ENCODE data around the gene DNAAF5.
"Not testable (repeated sequence)": the region's sequence is repeated elsewhere in the genome, so short reads cannot be mapped to it uniquely, and the experiment has no call there.

The DNAAF5 gene

DNA sequence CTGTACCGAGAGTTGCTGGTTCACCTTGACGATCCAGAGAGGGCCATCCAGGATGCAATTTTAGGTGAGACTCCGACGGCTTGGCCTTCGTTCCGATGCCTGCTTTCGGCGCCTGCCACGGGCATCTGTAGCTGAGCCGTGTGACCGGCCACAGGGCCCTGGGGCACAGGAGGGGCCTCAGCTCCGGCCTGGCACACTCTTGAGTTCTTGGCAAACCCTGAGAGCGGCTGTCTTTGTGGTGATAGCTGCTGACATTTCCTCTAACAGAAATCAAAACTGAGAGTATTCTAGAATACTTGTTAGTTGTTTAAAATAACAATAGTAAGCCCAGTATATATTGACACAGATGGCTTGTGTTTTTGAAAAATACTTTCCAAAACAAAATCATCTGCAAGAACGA, 53.6 kb downstream of the DNAAF5 start:
- in situ Hi-C loops (cut with MboI; ENCODE audit: low sequenced_read_pairs): no loop called here

GRCh38 chr7:780516-780915, 54.0 kb downstream of the DNAAF5 start:
- in situ Hi-C loops (cut with MboI; ENCODE audit: low sequenced_read_pairs): no loop called here

GRCh38 chr7:781186-781849, 54.8 kb downstream of the DNAAF5 start:
- in situ Hi-C loops (cut with MboI; ENCODE audit: low sequenced_read_pairs): no loop called here

DNA sequence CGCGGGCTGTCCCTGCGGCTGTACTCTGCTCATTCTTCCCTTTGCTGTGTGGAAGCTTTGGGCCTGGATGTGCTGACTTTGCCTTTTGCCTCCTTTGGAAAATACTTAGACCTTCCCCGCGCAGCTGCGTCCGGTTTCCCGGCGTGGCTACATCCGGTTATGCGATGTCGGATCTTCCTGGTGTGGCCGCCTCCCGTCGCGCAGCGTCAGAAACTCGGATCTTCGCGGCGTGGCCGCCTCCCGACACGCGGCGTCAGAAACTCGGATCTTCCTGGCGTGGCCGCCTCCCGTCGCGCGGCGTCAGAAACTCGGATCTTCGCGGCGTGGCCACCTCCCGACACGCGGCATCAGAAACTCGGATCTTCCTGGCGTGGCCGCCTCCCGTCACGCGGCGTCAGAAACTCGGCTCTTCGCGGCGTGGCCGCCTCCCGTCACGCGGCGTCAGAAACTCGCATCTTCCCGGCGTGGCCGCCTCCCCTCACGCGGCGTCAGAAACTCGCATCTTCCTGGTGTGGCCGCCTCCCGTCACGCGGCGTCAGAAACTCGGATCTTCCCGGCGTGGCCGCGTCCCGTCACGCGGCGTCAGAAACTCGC, 55.5 kb downstream of the DNAAF5 start:
- in situ Hi-C loops (cut with MboI; ENCODE audit: low sequenced_read_pairs): no loop called here

DNA sequence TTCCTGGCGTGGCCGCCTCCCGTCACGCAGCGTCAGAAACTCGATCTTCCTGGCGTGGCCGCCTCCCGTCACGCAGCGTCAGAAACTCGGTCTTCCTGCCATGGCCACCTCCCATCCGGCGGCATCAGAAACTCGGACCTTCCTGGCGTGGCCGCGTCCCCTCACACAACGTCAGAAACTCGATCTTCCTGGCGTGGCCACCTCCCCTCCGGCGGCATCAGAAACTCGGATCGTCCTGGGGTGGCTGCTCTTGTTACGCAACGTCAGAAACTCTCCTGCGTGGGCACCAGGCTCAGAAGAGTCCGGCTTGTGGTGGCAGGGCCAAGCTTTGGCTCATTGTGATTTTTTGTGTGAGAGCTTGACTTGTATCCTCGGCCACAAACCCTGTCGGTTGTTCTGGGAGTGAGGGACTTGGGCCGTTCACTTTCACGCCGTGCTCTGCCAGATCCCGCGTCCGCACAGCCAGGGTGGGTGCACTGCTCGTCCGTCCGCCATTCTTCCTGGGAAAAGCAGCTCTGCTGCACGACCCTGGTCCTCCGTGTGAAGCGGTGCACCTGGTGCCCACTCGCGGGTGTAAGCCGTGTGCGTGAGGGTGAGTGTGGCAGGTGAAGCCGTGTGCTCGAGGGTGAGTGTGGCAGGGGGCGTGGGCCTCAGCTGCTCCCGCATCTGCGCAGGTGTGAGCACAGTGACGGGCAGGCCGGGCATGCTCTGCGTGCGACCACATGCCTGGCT, 56.4 kb downstream of the DNAAF5 start:
- in situ Hi-C loops (cut with MboI; ENCODE audit: low sequenced_read_pairs): no loop called here

DNA sequence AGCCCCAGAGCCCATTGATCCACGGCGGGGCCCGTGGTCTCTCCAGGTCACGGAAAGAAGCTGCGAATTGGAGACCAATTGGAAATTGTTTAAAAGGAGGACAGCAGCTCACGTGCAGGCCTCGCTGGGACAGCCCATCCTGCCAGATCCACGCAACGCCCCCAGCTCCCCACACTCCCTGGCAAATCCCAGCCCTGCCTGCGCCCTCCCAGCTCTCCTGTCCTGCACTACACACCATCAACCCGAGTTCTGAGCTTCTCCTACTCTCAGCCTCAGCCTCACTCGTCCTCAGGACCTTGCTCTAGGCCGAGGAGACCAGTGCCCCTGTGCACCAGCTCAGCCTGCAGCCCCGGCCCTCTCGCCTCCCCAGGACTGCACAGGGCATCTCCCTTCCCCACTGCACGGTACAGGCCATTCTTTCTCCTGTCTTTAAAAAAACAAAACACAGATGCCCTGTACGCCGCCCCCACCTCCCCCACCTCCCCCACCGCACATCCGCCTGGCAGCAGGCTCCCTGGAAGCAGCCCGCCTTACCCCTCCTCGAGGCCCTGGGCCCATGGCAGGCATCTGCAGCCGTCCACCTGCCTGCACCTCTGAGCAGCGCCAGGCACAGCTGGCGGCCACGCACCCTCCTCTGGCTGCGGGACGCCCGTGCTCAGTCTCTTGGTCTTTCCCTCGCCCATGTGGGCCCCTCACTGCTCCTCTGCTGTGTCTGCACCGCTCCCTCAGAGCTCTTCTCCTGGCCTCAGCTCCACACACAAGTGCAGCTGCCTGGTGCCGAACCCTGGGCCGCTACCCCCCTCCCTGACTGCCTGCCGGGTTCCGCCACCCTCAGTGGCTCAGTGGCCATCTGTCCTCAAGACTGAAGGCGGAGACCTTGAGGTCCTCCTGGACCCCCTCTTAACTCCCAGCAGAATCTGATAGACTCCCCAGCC, 57.3 kb downstream of the DNAAF5 start:
- in situ Hi-C loops (cut with MboI; ENCODE audit: low sequenced_read_pairs): no loop called here

GRCh38 chr7:784971-785370, 58.5 kb downstream of the DNAAF5 start:
- in situ Hi-C loops (cut with MboI; ENCODE audit: low sequenced_read_pairs): no loop called here

DNA sequence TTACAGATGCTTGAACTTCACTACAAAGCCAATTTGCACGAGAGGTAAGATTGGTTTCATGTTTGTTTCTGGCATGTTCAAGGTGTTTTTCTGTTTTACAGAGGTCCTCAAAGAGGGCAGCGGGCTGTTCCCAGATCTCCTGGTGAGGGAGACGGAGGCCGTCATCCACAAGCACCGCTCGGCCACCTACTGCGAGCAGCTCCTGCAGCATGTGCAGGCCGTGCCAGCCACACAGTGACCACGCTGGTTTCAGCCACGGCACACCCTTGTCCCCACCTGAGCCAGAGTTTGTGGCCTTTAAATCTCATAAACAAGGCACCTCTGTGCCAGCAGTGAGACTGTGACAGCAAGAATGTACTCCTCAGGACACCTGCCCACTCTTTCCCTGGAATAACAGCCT, 58.9 kb downstream of the DNAAF5 start:
- in situ Hi-C loops (cut with MboI; ENCODE audit: low sequenced_read_pairs): no loop called here

- in situ Hi-C loops (cut with MboI; ENCODE audit: low sequenced_read_pairs): no loop called here
These were observed 60.2 kb downstream of the DNAAF5 start for GRCh38 chr7:786472-787255.

DNA sequence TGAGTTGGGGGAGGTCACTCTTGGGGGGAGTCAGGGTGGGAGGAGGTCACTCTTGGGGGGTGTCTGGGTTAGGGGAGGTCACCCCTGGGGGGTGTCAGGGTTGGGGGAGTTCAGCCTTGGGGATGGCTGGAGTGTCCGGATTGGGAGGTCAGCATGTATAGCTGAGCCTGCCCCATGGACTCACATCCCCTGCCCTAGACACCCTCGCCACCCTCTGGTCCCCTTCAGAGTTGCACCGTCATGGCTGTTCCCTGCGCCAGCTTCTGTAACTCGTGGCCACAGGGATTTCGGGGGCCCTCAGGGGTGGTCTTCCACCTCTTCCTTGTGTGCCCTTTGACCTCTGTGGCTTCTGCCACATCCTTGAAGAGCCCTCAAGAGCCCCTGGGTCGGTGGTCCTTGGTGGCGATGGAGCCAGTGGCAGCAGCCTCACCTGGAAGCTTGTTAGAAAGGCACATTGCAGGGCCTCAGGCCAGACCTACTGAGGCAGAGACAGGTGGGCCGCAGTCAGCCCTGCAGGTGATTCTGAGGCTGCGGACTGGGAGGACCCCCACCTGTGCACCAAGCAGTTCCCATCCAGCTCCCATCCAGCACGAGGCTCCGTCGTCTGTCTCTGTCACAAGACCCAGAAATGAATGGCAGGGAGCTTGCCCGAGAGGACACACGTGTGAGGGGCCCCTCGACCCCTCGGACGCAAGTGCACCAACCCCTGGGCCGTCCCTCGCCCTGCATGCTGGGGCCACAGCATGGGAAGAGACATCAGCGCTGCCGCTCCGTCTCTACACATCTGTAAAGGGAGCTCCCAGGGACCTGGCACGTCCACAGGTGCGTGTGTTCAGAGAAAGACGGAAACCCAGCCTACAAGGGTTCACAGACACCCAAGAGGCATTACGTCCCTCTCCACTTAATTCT, 61.1 kb downstream of the DNAAF5 start:
- in situ Hi-C loops (cut with MboI; ENCODE audit: low sequenced_read_pairs): no loop called here

DNA sequence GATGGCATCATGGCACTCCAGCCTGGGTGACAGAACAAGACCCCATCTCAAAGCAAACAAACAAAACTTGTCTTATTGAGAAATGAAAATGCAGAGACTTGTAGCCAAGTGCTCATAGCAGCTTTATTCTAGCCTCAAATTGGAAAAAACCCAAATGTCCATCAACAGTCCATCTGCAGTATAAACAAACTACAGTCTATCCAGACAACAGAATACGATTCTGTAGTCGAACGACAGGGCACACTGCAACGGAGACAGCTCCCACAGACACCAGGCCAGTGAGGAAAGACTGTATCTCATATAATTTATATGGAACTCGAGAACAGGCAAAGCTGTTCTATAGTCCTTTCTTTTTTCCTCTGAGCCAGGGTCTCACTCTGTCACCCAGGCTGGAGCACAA, 65.0 kb downstream of the DNAAF5 start:
- in situ Hi-C loops (cut with MboI; ENCODE audit: low sequenced_read_pairs): no loop called here

DNA sequence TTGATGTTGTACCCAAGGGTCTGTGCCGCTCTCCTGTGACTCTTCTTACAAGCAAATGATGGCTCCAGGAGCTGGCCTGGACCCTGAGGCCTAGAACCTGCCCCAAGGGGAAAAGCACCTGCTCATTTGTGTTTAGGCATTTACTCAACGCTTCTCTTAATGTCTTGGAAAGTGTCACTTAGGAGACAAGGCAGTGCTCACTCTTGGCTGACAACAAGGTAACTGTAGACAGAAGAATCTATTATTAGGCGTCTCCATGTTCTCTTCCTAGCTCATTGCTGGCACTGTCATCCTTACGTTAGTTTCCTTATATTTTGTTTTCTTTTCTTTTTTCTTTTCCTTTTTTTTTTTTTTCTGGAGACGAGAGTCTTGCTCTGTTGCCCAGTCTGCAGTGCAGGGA, 67.7 kb downstream of the DNAAF5 start:
- in situ Hi-C loops (cut with MboI; ENCODE audit: low sequenced_read_pairs): no loop called here

DNA sequence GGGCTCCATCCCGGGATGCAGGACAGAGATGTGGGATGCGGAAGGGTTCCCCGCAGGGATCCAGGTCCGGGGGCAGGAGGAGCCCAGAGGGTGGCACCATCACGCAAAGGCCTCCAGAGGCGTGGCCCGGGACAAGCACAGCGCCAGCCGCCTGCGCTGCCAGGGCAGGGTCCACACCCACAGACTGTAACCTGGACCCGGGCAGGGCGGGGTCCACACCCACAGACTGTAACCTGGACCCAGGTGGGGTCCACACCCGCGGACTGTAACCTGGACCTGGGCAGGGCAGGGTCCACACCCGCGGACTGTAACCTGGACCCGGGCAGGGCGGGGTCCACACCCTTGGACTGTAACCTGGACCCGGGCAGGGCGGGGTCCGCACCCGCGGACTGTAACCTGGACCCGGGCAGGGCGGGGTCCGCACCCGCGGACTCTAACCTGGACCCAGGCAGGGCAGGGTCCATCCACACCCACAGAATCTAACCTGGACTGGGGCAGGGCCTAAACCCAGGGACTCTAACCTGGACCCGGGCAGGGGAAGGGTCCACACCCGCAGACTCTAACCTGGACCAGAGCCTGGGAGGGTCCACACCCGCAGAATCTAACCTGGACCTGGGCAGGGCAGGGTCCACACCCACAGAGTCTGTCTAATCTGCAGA, 68.3 kb downstream of the DNAAF5 start:
- in situ Hi-C loops (cut with MboI; ENCODE audit: low sequenced_read_pairs): no loop called here

- in situ Hi-C loops (cut with MboI; ENCODE audit: low sequenced_read_pairs): not testable (repeated sequence)
These were observed 70.1 kb downstream of the DNAAF5 start for GRCh38 chr7:796434-797169.

DNA sequence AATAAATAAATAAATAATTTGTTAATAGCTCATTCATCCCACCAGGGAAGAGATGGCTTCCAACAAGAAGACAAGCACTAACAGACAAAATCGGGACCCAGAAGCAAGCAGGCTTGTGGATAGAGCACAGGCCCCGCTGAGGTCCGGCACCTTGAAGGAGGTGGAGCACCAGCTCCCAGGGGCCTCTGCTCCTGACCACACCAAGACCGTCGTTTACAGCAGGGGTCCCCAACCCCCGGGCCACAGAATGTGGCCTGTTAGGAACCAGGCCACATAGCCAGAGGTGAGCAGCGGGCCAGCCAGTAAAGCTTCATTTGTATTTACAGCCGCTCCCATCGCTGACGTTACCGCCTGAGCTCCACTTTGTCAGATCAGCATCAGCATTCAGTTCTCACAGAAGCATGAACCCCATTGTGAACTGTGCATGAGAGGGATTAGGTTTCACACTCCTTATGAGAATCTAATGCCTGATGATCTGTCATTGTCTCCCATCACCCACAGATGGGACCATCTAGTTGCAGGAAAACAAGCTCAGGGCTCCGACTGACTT, 72.5 kb downstream of the DNAAF5 start:
- in situ Hi-C loops (cut with MboI; ENCODE audit: low sequenced_read_pairs): no loop called here

DNA sequence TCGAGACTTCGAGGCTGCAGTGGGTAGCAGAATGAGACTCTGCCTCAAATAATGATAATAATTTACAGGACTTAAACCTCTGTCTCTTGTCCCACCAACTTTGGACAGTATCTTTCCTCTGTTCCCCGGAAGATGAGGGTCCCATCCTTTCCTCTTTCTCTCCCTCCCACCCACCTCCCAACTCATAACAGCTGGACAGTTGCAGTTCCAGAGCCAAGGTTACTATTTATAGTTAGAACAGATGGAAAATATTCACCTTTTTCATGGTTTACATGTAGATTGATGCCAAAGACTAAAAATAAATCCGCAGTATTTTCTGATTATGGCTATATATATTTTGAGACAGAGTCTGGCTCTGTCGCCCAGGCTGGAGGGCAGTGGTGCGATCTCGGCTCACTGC, 74.2 kb downstream of the DNAAF5 start:
- in situ Hi-C loops (cut with MboI; ENCODE audit: low sequenced_read_pairs): no loop called here

DNA sequence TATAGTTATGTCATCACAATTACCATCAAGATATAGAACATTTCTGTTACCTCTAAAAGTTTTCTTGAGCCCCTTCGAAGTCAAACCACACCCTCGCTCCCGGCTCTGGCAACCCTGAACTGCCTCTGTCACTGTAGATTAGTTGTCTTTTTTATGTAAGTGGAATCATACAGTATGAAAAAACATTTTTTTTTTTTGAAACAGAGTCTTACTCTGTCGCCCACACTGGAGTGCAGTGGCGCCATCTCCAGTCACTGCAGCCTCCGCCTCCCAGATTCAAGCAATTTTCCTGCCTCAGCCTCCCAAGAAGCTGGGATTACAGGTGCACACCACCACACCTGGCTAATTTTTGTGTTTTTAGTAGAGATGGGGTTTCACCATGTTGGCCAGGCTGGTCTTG, 74.9 kb downstream of the DNAAF5 start:
- in situ Hi-C loops (cut with MboI; ENCODE audit: low sequenced_read_pairs): not testable (repeated sequence)

DNA sequence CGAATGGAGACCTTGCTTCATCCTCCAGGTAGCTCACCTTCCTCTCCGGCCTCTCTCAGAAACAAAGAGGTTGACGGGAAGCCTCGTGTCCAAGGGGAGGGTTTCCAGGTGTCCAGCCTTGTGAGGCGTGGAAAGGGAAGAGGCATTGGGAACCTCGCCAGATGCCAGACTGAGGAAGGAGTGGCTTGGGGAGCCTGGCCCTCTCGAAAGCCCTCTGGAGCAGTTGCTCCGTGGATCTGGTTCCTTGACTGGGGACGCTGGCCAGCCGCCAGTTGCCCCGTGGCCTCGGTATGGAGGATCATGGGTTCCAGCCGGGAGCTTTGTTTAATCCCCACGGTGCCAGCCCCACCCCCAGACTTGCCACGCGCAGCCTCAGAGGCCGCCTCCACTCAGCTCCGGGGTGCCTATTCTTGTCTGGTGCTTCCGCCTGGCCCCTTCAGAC, 75.5 kb downstream of the DNAAF5 start:
- in situ Hi-C loops (cut with MboI; ENCODE audit: low sequenced_read_pairs): no loop called here
